ENCODE measurements around the gene SPHKAP.
"Not testable (repeated sequence)": the region's sequence is repeated elsewhere in the genome, so short reads cannot be mapped to it uniquely, and the experiment has no call there.

The SPHKAP gene

DNA sequence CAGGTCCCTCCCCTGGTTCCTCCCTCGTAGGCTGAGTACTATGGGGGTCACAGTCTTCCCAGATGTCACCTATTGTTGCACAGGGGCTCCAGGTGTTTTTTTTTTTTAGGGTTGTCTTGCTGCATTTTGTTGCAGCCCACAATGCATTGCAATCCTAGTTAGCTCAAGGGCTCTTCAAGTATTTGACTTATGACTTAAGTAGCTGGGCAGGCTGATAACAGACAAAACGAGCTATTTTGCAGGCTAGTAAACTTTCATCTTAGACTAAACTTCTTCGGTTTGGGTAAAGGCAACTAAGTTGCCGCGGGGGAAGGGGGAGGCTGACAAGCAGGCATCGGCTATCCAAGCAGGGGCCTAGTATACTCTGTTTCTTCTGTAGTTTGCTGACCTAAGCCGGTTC lies 245.2 kb downstream of the SPHKAP start:
- not testable (repeated sequence) for ATAC-seq

DNA sequence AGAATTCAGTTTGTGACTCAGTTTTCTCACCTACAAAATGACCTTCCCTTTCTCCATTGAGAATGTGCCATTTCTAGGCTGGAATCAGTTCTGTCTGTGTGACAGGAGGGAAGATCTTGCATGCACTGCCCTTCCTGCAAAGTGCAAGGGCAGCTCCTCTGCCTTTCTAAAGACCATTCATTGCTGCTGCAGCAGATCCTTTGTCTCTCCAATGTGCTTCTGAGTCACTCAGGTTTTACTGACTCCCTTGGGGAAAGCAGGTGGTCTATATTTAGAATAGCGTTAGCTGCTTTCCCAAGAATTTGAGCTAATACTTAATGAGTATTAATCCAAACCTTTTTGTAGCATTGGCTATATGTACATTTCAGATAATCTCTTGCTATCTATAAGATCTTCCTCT lies 247.6 kb downstream of the SPHKAP start:
- no peak for ATAC-seq

DNA sequence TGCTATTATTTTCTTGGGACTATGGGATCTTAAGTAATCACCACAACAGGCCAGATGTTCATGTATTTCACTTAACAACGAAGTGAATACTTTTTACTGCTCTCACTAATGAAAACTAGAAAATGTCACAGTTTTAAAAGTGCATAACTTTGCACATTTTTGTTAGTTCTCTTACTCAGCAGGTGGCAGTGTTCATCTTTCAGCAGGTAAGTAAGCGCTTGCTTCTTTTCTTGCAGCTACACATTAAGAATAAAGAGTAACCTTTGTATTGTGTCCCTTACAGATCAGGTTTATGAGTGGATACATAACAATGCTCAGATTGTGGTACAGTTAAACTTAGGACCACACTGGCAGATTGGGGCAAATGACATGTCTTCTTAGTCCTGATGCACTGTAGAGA lies 249.1 kb downstream of the SPHKAP start:
- TF ChIP-seq ZNF70 (CRISPR knock-in tag; IDR thresholded peaks at IDR 0.05) = no peak
- TF ChIP-seq ISL1 (CRISPR knock-in tag; IDR thresholded peaks at IDR 0.05) = no peak
- TF ChIP-seq ZNF565 (CRISPR knock-in tag; conservative IDR thresholded peaks at IDR 0.05; ENCODE audit: low read depth) = no peak
- TF ChIP-seq ZC3H10 (CRISPR knock-in tag; IDR thresholded peaks at IDR 0.05) = no peak
- TF ChIP-seq, protein P1, sequence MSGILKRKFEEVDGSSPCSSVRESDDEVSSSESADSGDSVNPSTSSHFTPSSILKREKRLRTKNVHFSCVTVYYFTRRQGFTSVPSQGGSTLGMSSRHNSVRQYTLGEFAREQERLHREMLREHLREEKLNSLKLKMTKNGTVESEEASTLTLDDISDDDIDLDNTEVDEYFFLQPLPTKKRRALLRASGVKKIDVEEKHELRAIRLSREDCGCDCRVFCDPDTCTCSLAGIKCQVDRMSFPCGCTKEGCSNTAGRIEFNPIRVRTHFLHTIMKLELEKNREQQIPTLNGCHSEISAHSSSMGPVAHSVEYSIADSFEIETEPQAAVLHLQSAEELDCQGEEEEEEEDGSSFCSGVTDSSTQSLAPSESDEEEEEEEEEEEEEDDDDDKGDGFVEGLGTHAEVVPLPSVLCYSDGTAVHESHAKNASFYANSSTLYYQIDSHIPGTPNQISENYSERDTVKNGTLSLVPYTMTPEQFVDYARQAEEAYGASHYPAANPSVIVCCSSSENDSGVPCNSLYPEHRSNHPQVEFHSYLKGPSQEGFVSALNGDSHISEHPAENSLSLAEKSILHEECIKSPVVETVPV (CRISPR knock-in tag; IDR thresholded peaks at IDR 0.05) = no peak
- TF ChIP-seq RARB (CRISPR knock-in tag; IDR thresholded peaks at IDR 0.05) = no peak
- TF ChIP-seq GLIS3 (CRISPR knock-in tag; IDR thresholded peaks at IDR 0.05) = no peak
- ATAC-seq = no peak

More for the DNA sequence above, 247.6 kb downstream of the SPHKAP start:
- TF ChIP-seq, protein P2, sequence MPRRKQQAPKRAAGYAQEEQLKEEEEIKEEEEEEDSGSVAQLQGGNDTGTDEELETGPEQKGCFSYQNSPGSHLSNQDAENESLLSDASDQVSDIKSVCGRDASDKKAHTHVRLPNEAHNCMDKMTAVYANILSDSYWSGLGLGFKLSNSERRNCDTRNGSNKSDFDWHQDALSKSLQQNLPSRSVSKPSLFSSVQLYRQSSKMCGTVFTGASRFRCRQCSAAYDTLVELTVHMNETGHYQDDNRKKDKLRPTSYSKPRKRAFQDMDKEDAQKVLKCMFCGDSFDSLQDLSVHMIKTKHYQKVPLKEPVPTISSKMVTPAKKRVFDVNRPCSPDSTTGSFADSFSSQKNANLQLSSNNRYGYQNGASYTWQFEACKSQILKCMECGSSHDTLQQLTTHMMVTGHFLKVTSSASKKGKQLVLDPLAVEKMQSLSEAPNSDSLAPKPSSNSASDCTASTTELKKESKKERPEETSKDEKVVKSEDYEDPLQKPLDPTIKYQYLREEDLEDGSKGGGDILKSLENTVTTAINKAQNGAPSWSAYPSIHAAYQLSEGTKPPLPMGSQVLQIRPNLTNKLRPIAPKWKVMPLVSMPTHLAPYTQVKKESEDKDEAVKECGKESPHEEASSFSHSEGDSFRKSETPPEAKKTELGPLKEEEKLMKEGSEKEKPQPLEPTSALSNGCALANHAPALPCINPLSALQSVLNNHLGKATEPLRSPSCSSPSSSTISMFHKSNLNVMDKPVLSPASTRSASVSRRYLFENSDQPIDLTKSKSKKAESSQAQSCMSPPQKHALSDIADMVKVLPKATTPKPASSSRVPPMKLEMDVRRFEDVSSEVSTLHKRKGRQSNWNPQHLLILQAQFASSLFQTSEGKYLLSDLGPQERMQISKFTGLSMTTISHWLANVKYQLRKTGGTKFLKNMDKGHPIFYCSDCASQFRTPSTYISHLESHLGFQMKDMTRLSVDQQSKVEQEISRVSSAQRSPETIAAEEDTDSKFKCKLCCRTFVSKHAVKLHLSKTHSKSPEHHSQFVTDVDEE (CRISPR knock-in tag; IDR thresholded peaks at IDR 0.05) = no peak
- no peak for TF ChIP-seq ZFP30 (CRISPR knock-in tag; IDR thresholded peaks at IDR 0.05)
- no peak for TF ChIP-seq PPARA (CRISPR knock-in tag; IDR thresholded peaks at IDR 0.05; ENCODE audit: borderline replicate concordance)
- TF ChIP-seq, protein P3, sequence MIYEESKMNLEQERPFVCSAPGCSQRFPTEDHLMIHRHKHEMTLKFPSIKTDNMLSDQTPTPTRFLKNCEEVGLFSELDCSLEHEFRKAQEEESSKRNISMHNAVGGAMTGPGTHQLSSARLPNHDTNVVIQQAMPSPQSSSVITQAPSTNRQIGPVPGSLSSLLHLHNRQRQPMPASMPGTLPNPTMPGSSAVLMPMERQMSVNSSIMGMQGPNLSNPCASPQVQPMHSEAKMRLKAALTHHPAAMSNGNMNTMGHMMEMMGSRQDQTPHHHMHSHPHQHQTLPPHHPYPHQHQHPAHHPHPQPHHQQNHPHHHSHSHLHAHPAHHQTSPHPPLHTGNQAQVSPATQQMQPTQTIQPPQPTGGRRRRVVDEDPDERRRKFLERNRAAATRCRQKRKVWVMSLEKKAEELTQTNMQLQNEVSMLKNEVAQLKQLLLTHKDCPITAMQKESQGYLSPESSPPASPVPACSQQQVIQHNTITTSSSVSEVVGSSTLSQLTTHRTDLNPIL (CRISPR knock-in tag; IDR thresholded peaks at IDR 0.05; ENCODE audit: low read depth) = no peak
- TF ChIP-seq BACH2 (CRISPR knock-in tag; IDR thresholded peaks at IDR 0.05; ENCODE audit: borderline replicate concordance) = no peak
- TF ChIP-seq TOX (CRISPR knock-in tag; IDR thresholded peaks at IDR 0.05; ENCODE audit: borderline replicate concordance) = no peak
- TF ChIP-seq, protein P4, sequence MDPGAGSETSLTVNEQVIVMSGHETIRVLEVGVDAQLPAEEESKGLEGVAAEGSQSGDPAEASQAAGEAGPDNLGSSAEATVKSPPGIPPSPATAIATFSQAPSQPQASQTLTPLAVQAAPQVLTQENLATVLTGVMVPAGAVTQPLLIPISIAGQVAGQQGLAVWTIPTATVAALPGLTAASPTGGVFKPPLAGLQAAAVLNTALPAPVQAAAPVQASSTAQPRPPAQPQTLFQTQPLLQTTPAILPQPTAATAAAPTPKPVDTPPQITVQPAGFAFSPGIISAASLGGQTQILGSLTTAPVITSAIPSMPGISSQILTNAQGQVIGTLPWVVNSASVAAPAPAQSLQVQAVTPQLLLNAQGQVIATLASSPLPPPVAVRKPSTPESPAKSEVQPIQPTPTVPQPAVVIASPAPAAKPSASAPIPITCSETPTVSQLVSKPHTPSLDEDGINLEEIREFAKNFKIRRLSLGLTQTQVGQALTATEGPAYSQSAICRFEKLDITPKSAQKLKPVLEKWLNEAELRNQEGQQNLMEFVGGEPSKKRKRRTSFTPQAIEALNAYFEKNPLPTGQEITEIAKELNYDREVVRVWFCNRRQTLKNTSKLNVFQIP (CRISPR knock-in tag; IDR thresholded peaks at IDR 0.05; ENCODE audit: borderline replicate concordance, low read depth) = no peak
- TF ChIP-seq ARNTL (CRISPR knock-in tag; IDR thresholded peaks at IDR 0.05; ENCODE audit: borderline replicate concordance, low read depth) = no peak
- no peak for TF ChIP-seq GLIS3 (CRISPR knock-in tag; IDR thresholded peaks at IDR 0.05)
- TF ChIP-seq ESRRG (CRISPR knock-in tag; IDR thresholded peaks at IDR 0.05) = no peak
- TF ChIP-seq, protein P5, sequence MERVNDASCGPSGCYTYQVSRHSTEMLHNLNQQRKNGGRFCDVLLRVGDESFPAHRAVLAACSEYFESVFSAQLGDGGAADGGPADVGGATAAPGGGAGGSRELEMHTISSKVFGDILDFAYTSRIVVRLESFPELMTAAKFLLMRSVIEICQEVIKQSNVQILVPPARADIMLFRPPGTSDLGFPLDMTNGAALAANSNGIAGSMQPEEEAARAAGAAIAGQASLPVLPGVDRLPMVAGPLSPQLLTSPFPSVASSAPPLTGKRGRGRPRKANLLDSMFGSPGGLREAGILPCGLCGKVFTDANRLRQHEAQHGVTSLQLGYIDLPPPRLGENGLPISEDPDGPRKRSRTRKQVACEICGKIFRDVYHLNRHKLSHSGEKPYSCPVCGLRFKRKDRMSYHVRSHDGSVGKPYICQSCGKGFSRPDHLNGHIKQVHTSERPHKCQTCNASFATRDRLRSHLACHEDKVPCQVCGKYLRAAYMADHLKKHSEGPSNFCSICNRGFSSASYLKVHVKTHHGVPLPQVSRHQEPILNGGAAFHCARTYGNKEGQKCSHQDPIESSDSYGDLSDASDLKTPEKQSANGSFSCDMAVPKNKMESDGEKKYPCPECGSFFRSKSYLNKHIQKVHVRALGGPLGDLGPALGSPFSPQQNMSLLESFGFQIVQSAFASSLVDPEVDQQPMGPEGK (CRISPR knock-in tag; IDR thresholded peaks at IDR 0.05; ENCODE audit: borderline replicate concordance) = no peak
- no peak for TF ChIP-seq ISL1 (CRISPR knock-in tag; IDR thresholded peaks at IDR 0.05)
- TF ChIP-seq, protein P1 (CRISPR knock-in tag; IDR thresholded peaks at IDR 0.05) = no peak

DNA sequence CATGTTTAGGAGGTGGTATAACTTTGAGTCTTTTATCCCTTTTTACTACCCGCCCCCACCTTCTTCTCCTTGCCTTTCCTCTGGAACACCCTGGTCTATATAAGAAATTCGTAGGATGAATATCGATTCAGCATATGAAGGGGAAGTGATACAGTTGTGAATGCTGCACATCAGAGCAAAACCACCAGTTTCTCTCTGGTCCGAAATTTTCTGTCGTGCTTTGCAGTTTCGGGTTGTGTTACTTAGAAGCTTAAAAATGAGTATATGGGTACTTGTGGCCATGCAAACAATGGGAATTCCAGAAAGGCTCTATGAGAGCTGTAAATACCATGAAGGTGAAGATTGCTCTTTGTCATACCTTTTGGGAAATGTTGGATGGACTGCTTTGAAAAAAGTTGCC lies 249.5 kb downstream of the SPHKAP start:
- no peak for ATAC-seq
- no peak for TF ChIP-seq ESRRG (CRISPR knock-in tag; IDR thresholded peaks at IDR 0.05)
- TF ChIP-seq, protein P5 (CRISPR knock-in tag; IDR thresholded peaks at IDR 0.05; ENCODE audit: borderline replicate concordance) = no peak
- TF ChIP-seq ARNTL (CRISPR knock-in tag; IDR thresholded peaks at IDR 0.05; ENCODE audit: borderline replicate concordance, low read depth) = no peak
- no peak for TF ChIP-seq ISL1 (CRISPR knock-in tag; IDR thresholded peaks at IDR 0.05)
- no peak for TF ChIP-seq CSDC2 (CRISPR knock-in tag; IDR thresholded peaks at IDR 0.05)
- no peak for TF ChIP-seq SNAI2 (CRISPR knock-in tag; IDR thresholded peaks at IDR 0.05)
- no peak for TF ChIP-seq BACH2 (CRISPR knock-in tag; IDR thresholded peaks at IDR 0.05; ENCODE audit: borderline replicate concordance)
- TF ChIP-seq ZFP30 (CRISPR knock-in tag; IDR thresholded peaks at IDR 0.05) = no peak
- TF ChIP-seq GLIS3 (CRISPR knock-in tag; IDR thresholded peaks at IDR 0.05) = no peak
- TF ChIP-seq, protein P1 (CRISPR knock-in tag; IDR thresholded peaks at IDR 0.05) = no peak
- TF ChIP-seq ZC3H10 (CRISPR knock-in tag; IDR thresholded peaks at IDR 0.05) = no peak
- no peak for TF ChIP-seq TOX (CRISPR knock-in tag; IDR thresholded peaks at IDR 0.05; ENCODE audit: borderline replicate concordance)

Measured in SK-N-SH treated with all-trans-retinoic acid at 6 μM for 48 hours (cell line).